Stimulated activated CD4-positive, alpha-beta T cell treated with anti-CD3 and anti-CD28 coated beads, Interleukin-2, amount 100 ng/mL, for 4 hours (primary cell): ENCODE data around the gene CREB3L2.
"Not testable (repeated sequence)": the region's sequence is repeated elsewhere in the genome, so short reads cannot be mapped to it uniquely, and the experiment has no call there.

Experiments used
- DNase-seq: peaks from one replicate; pipeline ENCODE4 v3.0.0-alpha.2; 2020; ENCODE audit warnings: low read depth

Gene CREB3L2

GRCh38 chr7:137835486-137836112, 166.3 kb downstream of the CREB3L2 start:
- DNase-seq, result no peak

GRCh38 chr7:137834552-137834951, 167.3 kb downstream of the CREB3L2 start:
- DNase-seq, result no peak

- not testable (repeated sequence) for DNase-seq
Measured at GRCh38 chr7:137832990-137833389, 168.9 kb downstream of the CREB3L2 start.

- no peak for DNase-seq
Measured at GRCh38 chr7:137832382-137832781, 169.5 kb downstream of the CREB3L2 start.

- DNase-seq, result not testable (repeated sequence)
Measured at GRCh38 chr7:137831555-137831954, 170.3 kb downstream of the CREB3L2 start.

GRCh38 chr7:137829337-137829992, 172.4 kb downstream of the CREB3L2 start:
- no peak for DNase-seq

- no peak for DNase-seq
Measured at GRCh38 chr7:137828456-137828855, 173.4 kb downstream of the CREB3L2 start.

GRCh38 chr7:137825489-137825888, 176.4 kb downstream of the CREB3L2 start:
- DNase-seq, result no peak
